ENCODE results near the gene ABCG1.

- TF ChIP-seq POLR2A (IDR thresholded peaks at IDR 0.05; ENCODE audit: low read depth, low read length) (no peak), TAF1 (IDR thresholded peaks at IDR 0.05; ENCODE audit: borderline replicate concordance, low read depth, low read length) (no peak)
These were observed 39.6 kb upstream of the ABCG1 start for GRCh38 chr21:42179316-42179715.
